Type B pancreatic cell (in vitro differentiated cells): Measurements from ENCODE around the gene KCNN2. TPM values are rescaled to one million over a fixed set of nuclear protein-coding genes. Genes with fewer than 3 reads are reported as not detected.

Source experiments
- DNase-seq: peaks from one replicate; pipeline ENCODE4 v3.0.0; 2021; ENCODE audit warnings: mixed read lengths; ENCODE audit not compliant: unreplicated experiment; ENCODE audit errors: extremely low spot score
- H3K27ac Mint-ChIP-seq: 2 replicates; pipeline ENCODE4 v1.8.0; 2021; ENCODE audit warnings: mild to moderate bottlenecking, mixed read lengths
- H3K27me3 Mint-ChIP-seq: 2 replicates; pipeline ENCODE4 v1.8.0; 2021; ENCODE audit warnings: mixed read lengths
- H3K36me3 Mint-ChIP-seq: 2 replicates; pipeline ENCODE4 v1.8.0; 2021; ENCODE audit warnings: mixed read lengths
- H3K4me1 Mint-ChIP-seq: one replicate; pipeline ENCODE4 v1.8.0; 2021; ENCODE audit warnings: mixed read lengths; ENCODE audit not compliant: unreplicated experiment
- H3K4me3 Mint-ChIP-seq: 2 replicates; pipeline ENCODE4 v1.8.0; 2021; ENCODE audit warnings: mild to moderate bottlenecking, mixed read lengths
- H3K9me3 Mint-ChIP-seq: 2 replicates; pipeline ENCODE4 v1.8.0; 2021; ENCODE audit warnings: mixed read lengths
- total RNA-seq: library from RNA; stranded (reverse); gene quantifications from 2 replicates; pipeline ENCODE4 v1.2.1, GENCODE V29; 2021; ENCODE audit warnings: low replicate concordance
- TF ChIP-seq, protein P1 (sequence below): fragments of 200-600 bp; sonication (generic); conservative IDR thresholded peaks from 2 replicates; pipeline ENCODE4 v1.5.0; 2021; ENCODE audit warnings: antibody characterized with exemption, mild to moderate bottlenecking

Gene KCNN2
- total RNA-seq, 1 donor from 2014 or later, result 12.5 TPM

DNA sequence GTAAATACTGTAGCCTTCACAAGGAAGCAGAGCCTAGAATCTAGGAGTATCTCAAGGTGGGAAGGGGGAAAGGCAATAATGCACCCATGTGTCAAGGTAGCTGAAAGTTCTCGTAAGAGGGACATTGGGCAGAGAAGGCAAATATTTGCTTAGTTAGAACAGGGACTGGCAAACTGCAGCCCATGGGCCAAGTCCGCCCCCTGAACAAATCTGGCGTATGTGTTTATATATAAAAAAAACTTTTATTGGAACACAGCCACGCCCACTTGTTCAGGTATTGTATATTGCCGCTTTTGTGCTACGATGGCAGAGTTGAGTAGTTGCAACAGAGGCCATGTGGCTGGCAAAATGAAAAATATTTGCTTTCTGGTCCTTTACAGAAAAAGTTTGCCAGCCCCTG, 16.1 kb downstream of the KCNN2 start:
- DNase-seq, result no peak
- Mint-ChIP-seq H3K27me3 (no peaks in the 10 kb centered on the region), H3K36me3 (no peaks in the 10 kb centered on the region), H3K9me3 (no peaks in the 10 kb centered on the region), H3K4me1 (peaks cover 6% of the 10 kb centered on the region), H3K27ac (no peak overlapping the region), H3K4me3 (no peak overlapping the region)
- TF ChIP-seq, protein P1, sequence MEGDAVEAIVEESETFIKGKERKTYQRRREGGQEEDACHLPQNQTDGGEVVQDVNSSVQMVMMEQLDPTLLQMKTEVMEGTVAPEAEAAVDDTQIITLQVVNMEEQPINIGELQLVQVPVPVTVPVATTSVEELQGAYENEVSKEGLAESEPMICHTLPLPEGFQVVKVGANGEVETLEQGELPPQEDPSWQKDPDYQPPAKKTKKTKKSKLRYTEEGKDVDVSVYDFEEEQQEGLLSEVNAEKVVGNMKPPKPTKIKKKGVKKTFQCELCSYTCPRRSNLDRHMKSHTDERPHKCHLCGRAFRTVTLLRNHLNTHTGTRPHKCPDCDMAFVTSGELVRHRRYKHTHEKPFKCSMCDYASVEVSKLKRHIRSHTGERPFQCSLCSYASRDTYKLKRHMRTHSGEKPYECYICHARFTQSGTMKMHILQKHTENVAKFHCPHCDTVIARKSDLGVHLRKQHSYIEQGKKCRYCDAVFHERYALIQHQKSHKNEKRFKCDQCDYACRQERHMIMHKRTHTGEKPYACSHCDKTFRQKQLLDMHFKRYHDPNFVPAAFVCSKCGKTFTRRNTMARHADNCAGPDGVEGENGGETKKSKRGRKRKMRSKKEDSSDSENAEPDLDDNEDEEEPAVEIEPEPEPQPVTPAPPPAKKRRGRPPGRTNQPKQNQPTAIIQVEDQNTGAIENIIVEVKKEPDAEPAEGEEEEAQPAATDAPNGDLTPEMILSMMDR, result no peak

DNA sequence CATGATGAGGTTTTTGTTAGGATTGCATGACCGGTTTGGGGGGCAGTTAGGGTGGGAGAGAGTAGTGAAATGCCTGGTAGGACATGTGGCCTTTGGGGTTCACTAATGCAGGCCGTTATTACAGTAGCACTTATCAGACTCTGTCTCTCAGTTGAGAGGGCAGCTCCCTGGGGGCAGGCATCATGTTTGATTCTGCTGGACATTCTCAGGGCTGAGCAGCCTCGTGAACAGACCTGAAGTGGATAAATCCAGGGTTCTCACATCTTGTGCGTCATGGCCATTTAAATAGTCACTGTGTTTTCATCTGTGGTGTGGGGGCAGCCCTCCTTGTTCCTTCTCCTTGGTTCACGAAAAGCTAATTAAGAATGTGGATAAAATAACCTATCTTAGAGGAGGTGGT, 18.9 kb downstream of the KCNN2 start:
- Mint-ChIP-seq H3K4me1 (peaks cover 6% of the 10 kb centered on the region), H3K36me3 (no peaks in the 10 kb centered on the region)
- DNase-seq, result no peak

DNA sequence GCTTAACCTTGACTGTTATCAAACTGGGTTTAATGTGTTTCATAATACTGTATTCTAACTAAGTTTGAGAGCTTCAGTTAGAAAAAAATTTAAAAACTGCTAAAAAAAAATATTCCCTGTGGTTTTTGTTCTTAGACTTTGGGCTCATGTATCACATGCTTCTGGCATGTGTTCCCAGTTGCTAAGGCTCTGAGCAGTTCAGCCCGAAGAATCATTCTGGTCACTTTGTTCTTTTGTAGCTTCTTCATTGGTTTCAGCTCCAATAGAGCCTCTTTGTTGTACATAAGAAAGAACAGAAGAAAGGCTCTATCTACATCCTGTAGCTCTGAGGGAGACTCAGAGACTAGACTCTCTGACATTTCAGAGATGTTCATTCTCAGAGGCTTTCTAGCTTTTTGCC, 25.6 kb downstream of the KCNN2 start:
- DNase-seq, result no peak
- H3K27me3 Mint-ChIP-seq, result no peaks in the 10 kb centered on the region
- no peaks in the 10 kb centered on the region for H3K4me1 Mint-ChIP-seq
- H3K27ac Mint-ChIP-seq, result no peak overlapping the region
- H3K4me3 Mint-ChIP-seq, result no peak overlapping the region
- TF ChIP-seq, protein P1, result no peak
- H3K9me3 Mint-ChIP-seq, result no peaks in the 10 kb centered on the region
- no peaks in the 10 kb centered on the region for H3K36me3 Mint-ChIP-seq

More for the DNA sequence above, 18.9 kb downstream of the KCNN2 start:
- no peaks in the 10 kb centered on the region for H3K27me3 Mint-ChIP-seq
- H3K9me3 Mint-ChIP-seq, result no peaks in the 10 kb centered on the region
- TF ChIP-seq, protein P1, result no peak
- no peak overlapping the region for H3K4me3 Mint-ChIP-seq
- H3K27ac Mint-ChIP-seq, result no peak overlapping the region

DNA sequence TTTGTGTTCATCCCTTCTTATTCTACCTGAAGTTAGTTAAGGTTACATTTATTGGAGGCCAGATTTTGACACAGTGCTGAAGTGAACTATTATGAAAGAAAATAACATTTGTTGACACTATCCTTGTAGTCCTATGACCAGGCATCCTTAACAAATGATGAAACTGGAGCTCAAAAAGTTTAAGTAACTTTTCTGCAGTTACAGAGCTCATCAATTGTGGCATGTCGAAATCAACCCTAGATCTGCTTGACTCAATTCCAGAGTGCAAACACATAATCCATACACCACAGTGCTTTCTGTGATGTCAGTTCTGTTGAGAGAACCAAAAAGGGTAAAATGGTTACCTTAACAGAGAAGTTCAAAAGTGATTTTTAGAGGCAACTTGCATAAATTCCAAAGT, 28.6 kb downstream of the KCNN2 start:
- no peak overlapping the region for H3K27ac Mint-ChIP-seq
- no peak overlapping the region for H3K4me3 Mint-ChIP-seq
- H3K36me3 Mint-ChIP-seq, result no peaks in the 10 kb centered on the region

DNA sequence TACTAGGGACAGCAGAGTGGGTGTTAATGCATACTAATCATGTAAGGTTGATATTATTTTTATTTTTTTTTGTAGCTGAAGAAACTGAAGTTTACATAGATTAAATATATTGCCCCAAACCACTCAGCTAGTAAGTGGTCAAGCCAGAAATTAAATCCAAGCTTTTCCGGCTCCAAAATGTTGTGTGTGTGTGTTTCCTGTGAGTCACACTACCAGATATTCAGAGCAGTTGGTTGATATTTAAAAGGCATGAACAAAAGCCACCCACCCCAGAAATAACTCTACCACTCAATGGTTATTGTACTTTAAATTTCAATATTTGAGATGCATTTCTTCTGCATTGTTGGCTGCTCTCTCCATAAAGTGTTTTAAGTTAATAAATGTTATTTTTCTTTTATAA, 29.5 kb downstream of the KCNN2 start:
- no peak for DNase-seq
- H3K9me3 Mint-ChIP-seq, result no peaks in the 10 kb centered on the region
- no peak overlapping the region for H3K4me3 Mint-ChIP-seq
- H3K4me1 Mint-ChIP-seq, result no peaks in the 10 kb centered on the region
- H3K36me3 Mint-ChIP-seq, result no peaks in the 10 kb centered on the region
- TF ChIP-seq, protein P1, result no peak
- no peak overlapping the region for H3K27ac Mint-ChIP-seq
- no peaks in the 10 kb centered on the region for H3K27me3 Mint-ChIP-seq

More for the DNA sequence above, 28.6 kb downstream of the KCNN2 start:
- TF ChIP-seq, protein P1, result no peak
- DNase-seq, result no peak
- Mint-ChIP-seq H3K9me3 (no peaks in the 10 kb centered on the region), H3K4me1 (no peaks in the 10 kb centered on the region), H3K27me3 (no peaks in the 10 kb centered on the region)

DNA sequence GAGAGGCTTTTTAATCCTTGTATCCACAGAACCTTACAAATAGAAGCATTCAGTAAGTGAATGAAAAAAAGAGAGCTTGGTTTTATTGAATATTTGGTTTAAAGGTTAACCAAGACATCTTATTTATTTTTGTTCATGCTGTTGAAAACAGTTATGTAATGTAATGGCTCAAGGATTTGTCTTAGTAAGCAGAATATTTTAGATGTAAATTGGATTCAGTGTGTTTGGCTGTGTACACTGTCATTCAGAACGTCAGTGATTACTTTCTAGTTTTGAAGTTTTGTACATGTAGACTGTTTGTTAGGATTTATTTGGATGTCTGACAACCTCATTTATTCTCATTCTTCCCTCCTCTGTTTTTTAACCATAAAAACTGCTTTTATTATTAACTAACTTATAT, 31.3 kb downstream of the KCNN2 start:
- Mint-ChIP-seq H3K36me3 (no peaks in the 10 kb centered on the region), H3K4me1 (no peaks in the 10 kb centered on the region), H3K27me3 (no peaks in the 10 kb centered on the region), H3K27ac (no peak overlapping the region), H3K4me3 (no peak overlapping the region), H3K9me3 (no peaks in the 10 kb centered on the region)
- TF ChIP-seq, protein P1, result no peak
- no peak for DNase-seq
